ENCODE data around the gene RAP1GAP2. TPM values are rescaled to one million over a fixed set of nuclear protein-coding genes. Genes with fewer than 3 reads are reported as not detected.

RAP1GAP2 gene
- total RNA-seq, 1 donor from 2014 or later, result 0.79 TPM

- no peak for DNase-seq
- no peak overlapping the region for H3K27ac Mint-ChIP-seq
- no peaks in the 10 kb centered on the region for H3K9me3 Mint-ChIP-seq
- H3K4me1 Mint-ChIP-seq, result no peaks in the 10 kb centered on the region
- no peaks in the 10 kb centered on the region for H3K27me3 Mint-ChIP-seq
- no peaks in the 10 kb centered on the region for H3K36me3 Mint-ChIP-seq (ENCODE audit: low read depth)
- H3K4me3 Mint-ChIP-seq, result no peak overlapping the region
- intact Hi-C loops (cut with micrococcal nuclease), result loop anchor here (10.0 kb wide), 1 partner anchor 63 kb away; no protein-coding TSS in a partner anchor
These were observed 211.4 kb downstream of the RAP1GAP2 start for GRCh38 chr17:3007651-3008121.

- intact Hi-C loops (cut with micrococcal nuclease), result loop anchor here (10.0 kb wide), 1 partner anchor 64 kb away; no protein-coding TSS in a partner anchor
- Mint-ChIP-seq H3K36me3 (ENCODE audit: low read depth) (no peaks in the 10 kb centered on the region), H3K9me3 (no peaks in the 10 kb centered on the region), H3K27me3 (no peaks in the 10 kb centered on the region), H3K4me3 (no peak overlapping the region), H3K4me1 (no peaks in the 10 kb centered on the region), H3K27ac (no peak overlapping the region)
- no peak for DNase-seq
These were observed 212.4 kb downstream of the RAP1GAP2 start for GRCh38 chr17:3008336-3009288.

GRCh38 chr17:3009411-3009920 lies 213.2 kb downstream of the RAP1GAP2 start:
- intact Hi-C loops (cut with micrococcal nuclease), result loop anchor here (10.0 kb wide), 1 partner anchor 65 kb away; no protein-coding TSS in a partner anchor
- Mint-ChIP-seq H3K27me3 (no peaks in the 10 kb centered on the region), H3K4me3 (no peak overlapping the region), H3K4me1 (no peaks in the 10 kb centered on the region), H3K36me3 (ENCODE audit: low read depth) (no peaks in the 10 kb centered on the region), H3K9me3 (no peaks in the 10 kb centered on the region), H3K27ac (no peak overlapping the region)
- DNase-seq, result no peak

GRCh38 chr17:3011891-3012290 lies 215.7 kb downstream of the RAP1GAP2 start:
- no peak for DNase-seq
- intact Hi-C loops (cut with micrococcal nuclease), result loop anchor here (2.0 kb wide), 1 partner anchor 183 kb away; no protein-coding TSS in a partner anchor
- no peaks in the 10 kb centered on the region for H3K36me3 Mint-ChIP-seq (ENCODE audit: low read depth)
- H3K27me3 Mint-ChIP-seq, result no peaks in the 10 kb centered on the region
- H3K27ac Mint-ChIP-seq, result no peak overlapping the region
- H3K4me1 Mint-ChIP-seq, result no peaks in the 10 kb centered on the region
- H3K9me3 Mint-ChIP-seq, result no peaks in the 10 kb centered on the region
- no peak overlapping the region for H3K4me3 Mint-ChIP-seq

- Mint-ChIP-seq H3K36me3 (ENCODE audit: low read depth) (no peaks in the 10 kb centered on the region), H3K4me1 (no peaks in the 10 kb centered on the region), H3K9me3 (no peaks in the 10 kb centered on the region), H3K27ac (no peak overlapping the region), H3K27me3 (no peaks in the 10 kb centered on the region), H3K4me3 (no peak overlapping the region)
- peak; percentile 83 for DNase-seq
- intact Hi-C loops (cut with micrococcal nuclease), result loop anchor here (1.0 to 2.0 kb wide), 2 partner anchors 165 to 184 kb away; no protein-coding TSS in a partner anchor
These were observed 216.8 kb downstream of the RAP1GAP2 start for GRCh38 chr17:3012926-3013581.

GRCh38 chr17:3015890-3016289 lies 219.7 kb downstream of the RAP1GAP2 start:
- peaks cover 5% of the 10 kb centered on the region for H3K36me3 Mint-ChIP-seq (ENCODE audit: low read depth)
- intact Hi-C loops (cut with micrococcal nuclease), result no loop called here
- H3K4me3 Mint-ChIP-seq, result no peak overlapping the region
- no peak overlapping the region for H3K27ac Mint-ChIP-seq
- H3K4me1 Mint-ChIP-seq, result no peaks in the 10 kb centered on the region
- H3K27me3 Mint-ChIP-seq, result no peaks in the 10 kb centered on the region
- no peak for DNase-seq
- no peaks in the 10 kb centered on the region for H3K9me3 Mint-ChIP-seq

- H3K27ac Mint-ChIP-seq, result no peak overlapping the region
- H3K9me3 Mint-ChIP-seq, result peaks cover 9% of the 10 kb centered on the region
- no peaks in the 10 kb centered on the region for H3K4me1 Mint-ChIP-seq
- peaks cover 19% of the 10 kb centered on the region for H3K36me3 Mint-ChIP-seq (ENCODE audit: low read depth)
- intact Hi-C loops (cut with micrococcal nuclease), result no loop called here
- DNase-seq, result no peak
- no peak overlapping the region for H3K4me3 Mint-ChIP-seq
- H3K27me3 Mint-ChIP-seq, result no peaks in the 10 kb centered on the region
These were observed 221.7 kb downstream of the RAP1GAP2 start for GRCh38 chr17:3017936-3018335.

GRCh38 chr17:3019761-3020160 lies 223.5 kb downstream of the RAP1GAP2 start:
- intact Hi-C loops (cut with micrococcal nuclease), result no loop called here

GRCh38 chr17:3020381-3020780 lies 224.1 kb downstream of the RAP1GAP2 start:
- no peak for DNase-seq
- Mint-ChIP-seq H3K27ac (no peak overlapping the region), H3K27me3 (no peaks in the 10 kb centered on the region), H3K4me1 (no peaks in the 10 kb centered on the region), H3K36me3 (ENCODE audit: low read depth) (peaks cover 25% of the 10 kb centered on the region), H3K9me3 (peaks cover 13% of the 10 kb centered on the region), H3K4me3 (no peak overlapping the region)
- intact Hi-C loops (cut with micrococcal nuclease), result no loop called here

More at GRCh38 chr17:3019761-3020160, 223.5 kb downstream of the RAP1GAP2 start:
- no peak for DNase-seq
- Mint-ChIP-seq H3K9me3 (peaks cover 13% of the 10 kb centered on the region), H3K27me3 (no peaks in the 10 kb centered on the region), H3K4me3 (no peak overlapping the region), H3K4me1 (no peaks in the 10 kb centered on the region), H3K27ac (no peak overlapping the region), H3K36me3 (ENCODE audit: low read depth) (peaks cover 25% of the 10 kb centered on the region)

- peaks cover 13% of the 10 kb centered on the region for H3K9me3 Mint-ChIP-seq
- H3K36me3 Mint-ChIP-seq (ENCODE audit: low read depth), result peaks cover 25% of the 10 kb centered on the region
- no peak overlapping the region for H3K4me3 Mint-ChIP-seq
- no peaks in the 10 kb centered on the region for H3K27me3 Mint-ChIP-seq
- intact Hi-C loops (cut with micrococcal nuclease), result no loop called here
- H3K27ac Mint-ChIP-seq, result no peak overlapping the region
- no peak for DNase-seq
- H3K4me1 Mint-ChIP-seq, result no peaks in the 10 kb centered on the region
These were observed 226.0 kb downstream of the RAP1GAP2 start for GRCh38 chr17:3022197-3022596.

GRCh38 chr17:3024346-3024745 lies 228.1 kb downstream of the RAP1GAP2 start:
- peaks cover 13% of the 10 kb centered on the region for H3K9me3 Mint-ChIP-seq
- H3K4me1 Mint-ChIP-seq, result no peaks in the 10 kb centered on the region
- no peak overlapping the region for H3K4me3 Mint-ChIP-seq
- no peak overlapping the region for H3K27ac Mint-ChIP-seq
- DNase-seq, result no peak
- H3K36me3 Mint-ChIP-seq (ENCODE audit: low read depth), result peaks cover 27% of the 10 kb centered on the region
- intact Hi-C loops (cut with micrococcal nuclease), result no loop called here
- no peaks in the 10 kb centered on the region for H3K27me3 Mint-ChIP-seq

GRCh38 chr17:3025421-3026124 lies 229.3 kb downstream of the RAP1GAP2 start:
- peaks cover 13% of the 10 kb centered on the region for H3K9me3 Mint-ChIP-seq
- intact Hi-C loops (cut with micrococcal nuclease), result no loop called here
- no peaks in the 10 kb centered on the region for H3K27me3 Mint-ChIP-seq
- peaks cover 25% of the 10 kb centered on the region for H3K36me3 Mint-ChIP-seq (ENCODE audit: low read depth)
- H3K4me1 Mint-ChIP-seq, result no peaks in the 10 kb centered on the region
- DNase-seq, result no peak
- no peak overlapping the region for H3K27ac Mint-ChIP-seq
- no peak overlapping the region for H3K4me3 Mint-ChIP-seq

- intact Hi-C loops (cut with micrococcal nuclease), result no loop called here
- Mint-ChIP-seq H3K27me3 (no peaks in the 10 kb centered on the region), H3K9me3 (peaks cover 10% of the 10 kb centered on the region), H3K27ac (no peak overlapping the region), H3K36me3 (ENCODE audit: low read depth) (peaks cover 19% of the 10 kb centered on the region), H3K4me3 (no peak overlapping the region), H3K4me1 (no peaks in the 10 kb centered on the region)
- no peak for DNase-seq
These were observed 230.1 kb downstream of the RAP1GAP2 start for GRCh38 chr17:3026125-3026855.
